GM10266 (cell line): Measurements from ENCODE around the gene MOB1B.
"Not testable (repeated sequence)": the region's sequence is repeated elsewhere in the genome, so short reads cannot be mapped to it uniquely, and the experiment has no call there.

Experiments
- DNase-seq: peaks from one replicate; pipeline ENCODE4 v3.0.0; 2012; ENCODE audit errors: extremely low spot score
- CTCF ChIP-seq: IDR thresholded peaks from 2 replicates; pipeline ENCODE4 v1.5.1; 2012; ENCODE audit warnings: mild to moderate bottlenecking, low read depth; ENCODE audit not compliant: control insufficient read depth, insufficient read depth; ENCODE audit errors: missing control alignments

Gene MOB1B

GRCh38 chr4:70997036-70997435 is 94.9 kb downstream of the MOB1B start:
- TF ChIP-seq CTCF, result no peak
- DNase-seq, result no peak

DNA sequence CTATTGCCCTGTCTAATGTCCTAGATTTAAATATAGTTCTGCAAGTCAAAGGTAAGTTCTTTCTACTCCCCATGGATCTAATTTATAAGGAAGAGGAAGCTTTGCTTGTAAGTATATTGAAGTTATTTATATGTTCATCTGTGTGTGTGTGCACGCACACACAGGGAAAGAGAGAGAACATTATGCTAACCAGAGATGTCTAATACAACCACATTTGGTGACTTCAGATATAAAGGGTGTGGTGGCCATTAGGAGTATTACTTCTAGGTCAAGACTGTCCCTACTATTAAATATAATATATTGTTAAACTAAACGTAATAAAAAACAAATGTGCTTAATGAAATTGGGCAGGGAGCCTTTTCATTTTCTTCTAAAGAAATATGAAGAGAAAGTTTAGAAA is 95.4 kb downstream of the MOB1B start:
- no peak for TF ChIP-seq CTCF
- DNase-seq, result no peak

GRCh38 chr4:70999639-71000038 is 97.5 kb downstream of the MOB1B start:
- DNase-seq, result not testable (repeated sequence)

- DNase-seq, result not testable (repeated sequence)
Observed at GRCh38 chr4:71001363-71001762, 99.2 kb downstream of the MOB1B start.

DNA sequence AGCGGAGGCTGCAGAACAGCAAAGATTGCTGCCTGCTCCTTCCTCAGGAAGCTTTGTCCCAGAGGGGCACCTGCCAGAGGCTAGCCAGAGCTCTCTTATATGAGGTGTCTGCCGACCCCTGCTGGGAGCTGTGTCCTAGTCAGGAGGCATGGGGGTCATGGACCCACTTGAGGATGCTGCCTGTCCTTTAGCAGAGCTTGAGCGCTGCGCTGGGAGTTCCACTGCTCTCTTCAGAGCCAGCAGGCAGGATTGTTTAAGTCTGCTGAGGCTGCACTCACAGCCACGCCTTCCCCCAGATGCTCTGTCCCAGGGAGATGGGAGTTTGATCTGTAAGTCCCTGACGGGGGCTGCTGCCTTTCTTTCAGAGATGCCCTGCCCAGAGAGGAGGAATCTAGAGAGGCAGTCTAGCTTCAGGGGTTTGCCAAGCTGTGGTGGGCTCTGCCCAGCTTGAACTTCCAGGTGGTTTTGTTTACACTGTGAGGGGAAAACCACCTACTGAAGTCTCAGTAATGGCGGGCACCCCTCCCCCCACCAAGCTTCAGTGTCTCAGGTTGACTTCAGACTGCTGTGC is 102.2 kb downstream of the MOB1B start:
- peak; percentile 44 for TF ChIP-seq CTCF
- no peak for DNase-seq

DNA sequence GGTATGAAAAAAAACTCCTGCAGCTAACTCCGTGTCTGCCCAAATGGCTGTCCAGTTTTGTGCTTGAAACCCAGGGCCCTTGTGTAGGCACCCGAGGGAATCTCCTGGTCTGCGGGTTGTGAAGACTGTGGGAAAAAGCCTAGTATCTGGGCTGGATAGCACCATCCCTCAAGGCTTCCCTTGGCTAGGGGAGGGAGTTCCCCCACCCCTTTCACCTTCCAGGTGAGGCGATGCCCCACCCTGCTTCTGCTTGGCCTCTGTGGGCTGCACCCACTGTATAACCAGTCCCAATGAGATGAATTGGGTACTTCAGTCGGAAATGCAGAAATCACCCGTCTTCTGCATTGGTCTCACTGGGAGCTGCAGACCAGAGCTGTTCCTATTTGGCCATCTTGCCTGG is 102.9 kb downstream of the MOB1B start:
- DNase-seq, result not testable (repeated sequence)

DNA sequence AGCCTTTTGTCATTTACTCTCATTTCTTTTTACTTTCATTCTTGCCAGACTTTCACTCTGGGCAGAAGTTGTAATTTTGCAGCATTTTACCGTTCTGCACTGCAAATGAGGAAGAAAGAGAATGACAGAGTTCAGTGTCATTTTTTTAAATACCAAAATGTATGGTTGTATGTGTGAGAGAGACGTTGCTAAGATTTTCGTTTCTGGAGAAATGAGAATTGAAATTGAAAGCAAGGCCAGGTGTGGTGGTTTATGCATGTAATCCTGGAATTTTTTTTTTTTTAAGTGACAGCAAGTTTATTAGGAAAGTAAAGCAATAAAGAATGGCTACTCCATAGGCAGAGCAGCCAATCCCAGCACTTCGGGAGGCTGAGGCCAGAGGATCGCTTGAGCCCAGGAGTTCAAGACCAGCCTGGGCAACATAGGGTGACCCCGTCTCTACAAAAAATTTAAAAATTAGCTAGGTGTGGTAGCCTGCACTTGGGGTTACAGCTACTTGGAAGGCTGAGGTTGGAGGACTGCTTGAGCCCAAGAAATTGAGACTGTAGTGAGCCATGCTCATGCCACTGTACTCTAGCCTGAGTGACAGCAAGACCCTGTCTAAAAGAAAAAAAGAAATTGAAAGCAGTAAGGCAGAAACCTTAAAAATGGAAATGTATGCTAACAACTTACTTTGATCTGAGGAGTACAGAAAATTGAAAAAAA is 104.2 kb downstream of the MOB1B start:
- TF ChIP-seq CTCF, result no peak
- peak; percentile 52 for DNase-seq

- no peak for TF ChIP-seq CTCF
- no peak for DNase-seq
Observed at GRCh38 chr4:71008196-71008595, 106.0 kb downstream of the MOB1B start.

GRCh38 chr4:71009086-71009485 is 106.9 kb downstream of the MOB1B start:
- no peak for TF ChIP-seq CTCF
- no peak for DNase-seq
